Skeletal muscle cell (primary cell): ENCODE results near the gene SUN1.
"Not testable (repeated sequence)": the region's sequence is repeated elsewhere in the genome, so short reads cannot be mapped to it uniquely, and the experiment has no call there.

ENCODE experiments used
- DNase-seq: peaks from one replicate; pipeline ENCODE4 v3.0.0-alpha.2; 2010; ENCODE audit warnings: low read depth
- H3K4me3 ChIP-seq: 2 replicates; pipeline ENCODE4 v1.5.1; 2011; ENCODE audit warnings: low read depth, mild to moderate bottlenecking, control low read depth, low read length, moderate library complexity

SUN1 gene

DNA sequence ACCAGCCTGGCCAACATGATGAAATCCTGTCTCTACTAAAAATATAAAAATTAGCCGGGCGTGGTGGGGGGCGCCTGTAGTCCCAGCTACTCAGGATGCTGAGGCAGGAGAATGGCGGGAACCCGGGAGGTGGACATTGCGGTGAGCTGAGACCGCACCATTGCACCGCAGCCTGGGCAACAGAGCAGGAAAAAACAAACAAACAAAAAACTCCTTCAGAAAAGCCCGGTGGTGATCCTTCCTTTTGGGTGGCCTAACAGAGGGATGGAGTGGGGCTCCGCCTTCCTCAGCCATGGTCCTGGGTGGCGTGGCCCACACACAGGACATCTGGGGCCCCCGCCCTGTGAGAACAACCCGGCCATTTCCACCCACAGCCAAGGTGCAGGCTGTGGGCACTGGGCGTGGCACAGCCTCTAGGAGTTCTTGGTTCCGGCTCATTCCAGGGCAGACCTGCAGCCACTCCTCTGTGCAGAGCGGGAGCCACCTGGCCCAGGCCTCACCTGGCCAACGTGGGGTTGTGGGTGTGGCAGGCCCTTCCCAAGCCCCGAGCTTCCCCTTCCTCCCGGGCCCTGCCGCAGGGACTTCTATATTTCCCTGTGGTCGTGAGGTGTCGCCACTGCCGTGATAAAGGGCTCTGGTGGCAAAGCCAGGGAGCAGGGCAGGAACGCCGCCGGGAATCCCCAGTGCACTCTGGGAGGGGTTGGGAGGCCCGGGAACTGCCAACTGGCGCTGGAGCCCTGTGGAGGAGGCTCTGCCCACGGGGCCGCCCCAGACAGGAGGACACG lies 81.7 kb downstream of the SUN1 start:
- DNase-seq: no peak
- H3K4me3 ChIP-seq: no peak overlapping the region

DNA sequence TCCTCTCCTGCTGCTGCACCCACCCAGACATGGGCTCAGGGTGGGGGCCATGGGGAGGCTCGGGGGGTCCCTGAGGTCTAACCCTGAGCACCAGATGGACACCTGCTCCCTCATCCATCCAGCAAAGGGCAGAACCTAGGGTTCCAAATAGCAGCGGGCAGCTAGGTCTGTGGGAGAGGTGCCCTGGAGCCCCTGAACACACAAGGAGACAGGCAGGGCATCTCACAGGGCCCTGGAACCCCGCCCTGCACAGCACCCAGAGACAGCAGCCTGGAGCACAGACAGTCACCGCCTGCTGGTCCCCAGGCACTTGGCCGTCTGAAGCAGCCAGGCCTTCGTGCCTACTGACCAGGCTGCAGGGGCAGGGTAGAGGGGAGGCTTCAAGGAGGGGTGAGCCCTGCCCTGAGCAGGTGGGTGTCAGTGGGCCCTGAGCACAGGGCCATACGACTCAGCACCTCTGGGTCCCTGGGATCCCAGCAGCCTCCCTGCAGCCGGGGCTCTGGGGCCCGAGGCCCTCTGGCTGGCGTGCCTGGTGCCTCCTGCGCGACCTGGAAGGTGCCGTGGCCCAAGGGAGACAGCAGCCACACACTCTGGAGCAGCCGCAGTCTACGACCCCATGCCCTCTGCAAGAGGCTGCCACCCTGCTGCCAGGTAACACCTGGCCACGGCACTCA lies 82.4 kb downstream of the SUN1 start:
- no peak for DNase-seq
- H3K4me3 ChIP-seq: no peak overlapping the region

DNA sequence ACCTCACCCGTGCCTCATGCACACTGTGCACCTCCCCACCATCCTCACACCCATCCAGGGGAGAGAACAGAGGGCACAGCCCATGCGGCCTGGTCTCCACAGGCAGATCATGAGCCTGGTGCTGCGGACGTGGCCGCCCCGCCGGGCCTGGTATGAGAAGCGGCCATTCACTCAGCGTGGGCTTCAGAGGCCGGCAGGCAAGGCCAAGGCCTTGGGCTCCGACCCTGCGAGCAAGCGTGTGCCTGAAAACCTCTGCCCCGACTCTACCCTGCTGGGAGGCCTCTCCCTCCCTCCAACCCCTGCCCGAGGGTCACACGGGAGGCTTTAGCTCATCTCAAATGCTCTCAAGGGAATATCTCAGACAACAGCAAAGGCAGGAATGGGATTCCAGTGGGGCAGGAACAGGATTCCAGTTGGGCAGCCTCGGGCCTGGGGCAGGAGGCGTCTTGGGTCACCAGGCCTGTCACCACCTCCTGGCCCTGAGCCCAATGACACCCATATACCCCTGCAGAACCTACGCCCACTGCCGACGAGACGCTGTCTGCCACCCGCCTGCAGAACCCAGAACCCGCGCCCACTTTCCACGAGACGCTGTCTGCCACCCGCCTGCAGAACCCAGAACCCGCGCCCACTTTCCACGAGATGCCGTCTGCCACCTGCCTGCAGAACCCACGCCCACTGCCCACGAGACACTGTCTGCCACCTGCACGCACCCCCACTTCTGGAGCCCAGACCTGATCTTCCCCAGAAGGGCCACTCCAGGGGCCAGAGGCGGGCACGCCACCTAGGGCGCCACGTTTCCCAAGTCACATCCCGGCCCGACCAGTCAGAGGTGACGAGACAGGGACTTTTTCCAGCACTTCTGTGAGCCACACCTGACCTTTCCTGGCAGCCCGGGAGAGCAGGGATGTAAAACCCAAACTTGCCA lies 83.3 kb downstream of the SUN1 start:
- no peak for DNase-seq
- no peak overlapping the region for H3K4me3 ChIP-seq

DNA sequence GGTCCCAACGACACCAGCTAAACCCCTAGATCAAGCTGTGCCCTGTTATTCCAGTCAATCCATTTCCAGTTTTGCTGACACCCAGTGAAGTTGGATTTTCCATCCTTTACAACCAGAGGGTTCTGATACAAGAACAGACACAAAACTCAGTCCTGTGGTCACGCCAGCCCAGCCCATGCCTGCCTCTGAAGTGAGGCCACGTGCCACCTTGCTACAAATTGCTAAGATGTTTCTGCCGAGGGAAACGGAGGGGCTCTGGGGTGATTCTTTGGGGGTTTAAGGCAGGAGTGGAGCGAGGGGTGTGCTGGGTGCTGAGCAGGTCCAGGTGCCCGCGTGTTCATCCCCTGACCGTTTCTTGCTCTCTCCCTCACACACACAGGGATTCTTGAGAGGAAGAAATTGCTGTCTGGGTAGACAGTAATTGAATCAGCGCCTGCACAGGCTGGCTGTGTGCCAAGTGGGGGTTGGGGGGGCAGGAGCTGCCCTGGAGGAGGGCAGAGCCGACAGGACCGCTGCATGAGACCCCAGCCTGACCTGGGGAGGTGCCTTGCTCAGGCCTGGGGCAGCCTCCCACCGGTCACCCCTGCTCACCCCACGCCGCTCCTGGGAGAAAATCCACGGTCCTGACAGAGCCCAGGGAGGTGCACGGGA lies 84.1 kb downstream of the SUN1 start:
- DNase-seq: no peak

DNA sequence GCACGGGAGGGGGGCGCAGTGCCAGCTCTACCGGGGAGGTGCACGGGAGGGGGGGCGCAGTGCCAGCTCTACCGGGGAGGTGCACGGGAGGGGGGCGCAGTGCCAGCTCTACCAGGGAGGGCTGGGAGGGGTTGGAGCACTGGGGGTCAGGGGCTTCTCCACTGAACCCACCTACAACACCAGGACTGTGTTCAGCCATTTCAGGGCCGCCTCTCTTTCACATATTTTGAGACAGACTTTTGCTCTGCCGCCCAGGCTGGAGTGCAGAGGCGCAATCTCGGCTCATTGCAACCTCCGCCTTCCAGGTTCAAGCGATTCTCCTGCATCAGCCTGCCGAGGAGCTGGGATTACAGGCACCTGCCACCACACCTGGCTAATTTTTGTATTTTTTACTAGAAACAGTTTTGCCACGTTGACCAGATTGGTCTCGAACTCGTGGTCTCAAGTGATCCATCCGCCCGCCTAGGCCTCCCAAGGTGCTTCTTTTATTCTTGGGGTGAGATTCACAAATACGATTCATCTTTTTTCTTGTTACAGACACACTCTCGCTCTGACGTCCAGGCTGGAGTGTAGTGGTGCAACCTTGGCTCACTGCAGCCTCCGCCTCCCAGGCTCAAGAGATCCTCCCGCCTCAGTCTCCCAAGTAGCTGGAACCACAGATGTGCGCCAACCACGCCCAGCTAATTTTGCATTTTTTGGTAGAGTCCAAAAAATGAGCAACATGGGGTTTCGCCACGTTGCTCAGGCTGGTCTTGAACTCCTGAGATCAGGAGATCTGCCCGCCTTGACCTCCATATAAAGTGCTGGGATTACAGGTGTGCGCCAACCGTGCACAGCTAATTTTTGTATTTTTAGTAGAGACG lies 85.2 kb downstream of the SUN1 start:
- H3K4me3 ChIP-seq: no peak overlapping the region
- no peak for DNase-seq

More for the DNA sequence above, 84.1 kb downstream of the SUN1 start:
- no peak overlapping the region for H3K4me3 ChIP-seq

DNA sequence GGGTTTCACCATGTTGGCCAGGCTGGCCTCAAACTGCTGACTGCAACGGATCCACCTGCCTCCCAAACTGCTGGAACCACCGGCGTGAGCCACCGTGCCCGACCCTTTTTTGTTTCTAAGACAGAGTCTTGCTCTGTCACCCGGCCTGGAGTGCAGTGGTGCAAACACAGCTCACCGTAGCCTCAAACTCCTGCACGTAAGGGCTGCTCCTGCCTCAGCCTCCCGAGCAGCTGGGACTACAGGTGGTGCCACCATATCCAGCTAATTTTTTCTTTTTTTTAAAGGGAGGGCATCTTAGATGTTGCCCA lies 85.8 kb downstream of the SUN1 start:
- no peak overlapping the region for H3K4me3 ChIP-seq
- no peak for DNase-seq

DNA sequence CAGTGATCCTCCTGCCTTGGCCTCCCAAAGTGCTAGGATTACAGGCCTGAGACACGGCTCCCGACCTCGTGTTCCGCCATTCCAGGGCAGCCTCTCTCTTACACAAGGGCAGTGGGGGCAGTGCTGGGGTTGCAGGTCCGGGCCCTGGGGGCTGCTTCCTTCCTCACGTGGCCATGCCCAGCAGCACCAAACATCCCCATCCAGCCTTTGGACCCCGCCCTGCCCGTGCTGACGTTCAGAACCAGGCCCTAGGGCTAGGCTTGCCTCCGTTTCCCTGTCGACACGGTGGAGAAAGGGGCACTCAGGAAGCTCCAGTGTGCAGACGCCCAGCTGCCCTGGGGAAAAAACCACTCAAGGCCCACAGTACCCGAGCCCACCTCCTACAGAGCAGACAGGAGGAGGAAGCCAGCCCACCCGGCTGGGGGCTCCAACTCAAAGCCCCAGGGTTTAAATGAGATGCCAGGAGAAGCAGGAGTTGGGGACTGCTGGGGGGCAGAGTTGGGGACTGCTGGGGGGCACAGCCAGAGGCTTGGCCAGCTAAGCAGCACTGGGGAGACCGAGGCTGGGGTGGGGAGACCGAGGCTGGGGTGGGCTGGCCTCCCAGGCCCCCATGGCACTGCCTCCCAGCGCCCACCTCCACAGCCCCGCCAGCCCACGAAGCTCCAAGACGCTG lies 86.3 kb downstream of the SUN1 start:
- DNase-seq: no peak
- no peak overlapping the region for H3K4me3 ChIP-seq

DNA sequence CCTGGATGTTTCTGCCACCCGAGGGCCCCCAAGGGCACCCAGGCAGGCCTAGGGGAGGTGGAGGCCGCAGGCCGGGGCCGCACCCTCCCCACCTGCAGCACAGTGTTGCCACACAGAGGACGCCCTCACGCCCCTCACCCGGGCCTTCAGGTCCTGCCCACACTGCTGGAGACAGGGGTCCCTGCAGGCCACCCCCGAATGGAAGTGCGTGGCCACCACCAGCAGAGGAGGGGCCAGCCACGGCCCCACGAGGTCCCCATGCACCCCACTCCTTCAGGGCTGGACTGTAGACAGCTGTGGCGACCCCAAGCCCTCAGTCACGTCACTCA lies 86.8 kb downstream of the SUN1 start:
- DNase-seq: no peak
- no peak overlapping the region for H3K4me3 ChIP-seq

DNA sequence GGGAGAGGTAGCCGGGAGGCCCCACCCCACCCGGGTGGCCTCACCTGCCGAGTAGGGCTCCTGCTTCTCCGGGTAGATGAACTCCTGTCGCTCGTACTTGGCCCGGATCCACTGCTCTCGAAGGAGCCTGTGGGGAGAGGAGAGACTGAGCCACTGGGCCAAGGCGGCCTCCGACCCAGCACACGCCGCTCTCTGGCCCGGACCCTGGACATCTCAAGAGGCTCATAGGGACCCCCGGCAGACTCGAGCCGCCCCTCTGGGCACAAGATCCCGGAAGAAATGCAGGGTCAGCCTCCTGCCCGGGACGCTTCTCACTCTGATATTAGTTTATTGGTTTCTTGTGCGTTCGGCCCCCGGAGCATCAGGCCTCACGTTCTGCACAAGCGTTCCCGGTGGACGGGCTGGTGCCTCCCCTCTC lies 87.7 kb downstream of the SUN1 start:
- H3K4me3 ChIP-seq: no peak overlapping the region
- DNase-seq: no peak

DNA sequence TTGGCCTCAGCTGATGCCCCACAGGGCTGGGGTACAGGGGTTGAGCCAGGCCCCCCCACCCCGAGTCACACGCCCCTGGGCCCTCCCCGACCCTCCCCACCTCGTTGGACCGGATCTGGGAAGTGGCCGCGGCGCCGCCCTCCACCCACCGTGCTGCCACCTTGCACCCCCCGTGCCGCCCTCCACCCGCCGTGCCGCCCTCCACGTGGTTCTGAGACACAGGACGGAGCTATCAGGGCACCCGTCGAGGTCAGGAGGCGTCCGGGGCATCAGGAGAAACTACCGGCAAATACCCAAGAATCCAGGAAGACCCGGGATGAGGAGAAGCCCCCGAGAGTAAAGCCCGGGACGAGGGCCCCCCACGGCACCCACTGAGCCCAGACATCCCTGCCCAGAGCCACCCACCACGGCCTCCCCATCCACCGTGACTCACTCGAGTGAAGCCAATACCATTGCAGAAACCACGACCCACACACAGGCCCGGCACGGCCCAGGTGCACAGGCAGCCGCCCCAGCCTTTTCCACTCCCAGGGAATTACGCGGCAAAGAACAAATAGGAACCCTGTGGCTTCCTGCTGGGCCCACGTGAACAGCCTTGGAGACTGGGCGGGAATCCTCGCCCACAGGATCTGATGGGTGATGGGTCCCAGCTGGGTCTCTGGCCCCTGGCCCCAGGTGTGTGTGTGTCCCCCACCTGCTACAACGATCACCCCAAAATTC lies 88.2 kb downstream of the SUN1 start:
- no peak overlapping the region for H3K4me3 ChIP-seq
- no peak for DNase-seq

DNA sequence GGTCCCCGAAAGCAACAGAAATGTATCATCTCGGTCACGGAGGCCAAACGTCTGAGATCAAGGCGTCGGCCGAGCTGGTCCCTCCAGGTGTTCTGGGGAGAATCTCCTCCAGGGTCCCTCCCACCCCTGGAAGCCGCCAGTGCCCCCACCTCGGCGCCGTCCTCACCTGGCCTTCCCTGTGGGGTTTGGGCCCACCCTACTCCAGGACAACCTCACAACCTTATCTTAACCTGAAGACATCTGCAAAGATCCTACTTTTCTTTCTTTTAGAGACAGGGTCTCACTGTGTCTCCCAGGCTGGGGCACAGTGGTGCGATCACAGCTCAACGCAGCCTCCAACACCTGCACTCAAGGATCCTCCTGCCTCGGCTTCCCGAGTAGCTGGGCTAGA lies 88.8 kb downstream of the SUN1 start:
- H3K4me3 ChIP-seq: no peak overlapping the region
- DNase-seq: no peak

DNA sequence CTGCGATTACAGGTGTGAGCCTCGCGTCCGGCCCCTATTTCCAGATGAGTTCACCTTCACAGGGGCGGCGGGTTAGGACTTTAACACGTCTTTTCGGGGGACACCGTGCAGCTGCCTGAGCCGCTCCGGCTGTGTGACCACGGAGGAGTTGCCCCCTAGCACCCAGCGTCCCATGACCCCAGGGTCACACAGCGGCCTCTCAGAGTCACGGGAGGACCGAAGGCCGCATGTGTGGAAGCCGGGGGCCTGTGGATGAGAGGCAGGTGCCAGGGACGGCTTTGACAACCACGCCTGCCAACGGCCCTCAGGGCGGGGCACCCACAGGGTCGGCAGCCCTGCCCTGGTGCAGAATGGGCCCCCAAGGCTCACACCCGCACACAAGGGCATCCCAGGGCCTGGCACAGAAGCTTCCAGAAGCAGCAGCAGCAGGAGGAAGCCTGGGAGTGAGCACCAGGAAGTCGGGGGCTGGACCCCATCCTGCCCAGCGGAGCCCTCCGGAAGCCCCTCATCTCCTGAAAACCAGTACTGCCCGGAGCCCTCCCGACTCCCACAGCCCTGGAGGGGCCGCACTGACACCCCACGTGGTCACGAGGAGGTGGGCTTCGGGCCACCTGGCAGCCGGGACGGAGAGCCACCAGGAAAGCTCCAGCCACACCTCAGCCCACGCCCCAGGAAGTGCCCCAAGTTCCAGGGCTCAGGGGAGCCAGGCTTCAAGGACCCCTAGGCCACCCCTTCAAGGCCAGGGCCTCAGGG lies 89.5 kb downstream of the SUN1 start:
- no peak for DNase-seq
- no peak overlapping the region for H3K4me3 ChIP-seq

DNA sequence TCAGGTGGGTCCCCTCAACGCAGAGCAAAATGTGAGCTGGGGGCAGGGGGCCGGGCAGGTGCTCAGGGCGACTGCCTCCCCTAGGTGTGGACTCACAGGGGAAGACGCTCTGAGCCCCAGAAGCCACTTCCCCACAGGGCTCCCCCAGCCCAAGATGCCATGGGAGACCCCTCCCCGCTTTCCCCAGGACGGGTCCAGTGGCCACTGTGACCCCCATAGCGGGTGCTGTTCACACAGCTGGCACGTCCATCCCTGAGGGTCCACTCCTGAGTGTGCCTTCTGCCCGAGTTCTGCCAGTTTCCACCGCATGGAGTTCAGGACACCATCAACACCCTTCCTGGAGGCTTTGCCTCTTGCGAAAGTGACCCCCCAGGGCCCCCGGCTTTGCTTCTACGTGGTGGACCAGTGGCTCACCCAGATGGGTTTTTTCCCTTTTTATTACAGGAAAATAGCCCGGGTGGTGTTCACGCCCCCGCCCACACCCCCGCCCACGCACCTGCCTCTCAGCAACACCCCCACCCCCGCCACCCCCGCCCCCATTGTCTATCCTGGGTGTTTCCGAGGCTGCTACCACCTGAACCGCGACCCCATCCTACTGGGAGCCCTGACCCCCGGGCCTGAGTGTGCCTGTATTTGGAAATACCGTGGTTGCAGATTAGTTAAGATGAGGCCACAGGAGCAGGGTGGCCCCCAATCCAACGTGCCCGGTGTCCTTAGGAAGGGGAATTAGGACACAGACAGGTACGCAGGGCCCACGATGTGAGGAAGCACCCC lies 90.2 kb downstream of the SUN1 start:
- no peak overlapping the region for H3K4me3 ChIP-seq

DNA sequence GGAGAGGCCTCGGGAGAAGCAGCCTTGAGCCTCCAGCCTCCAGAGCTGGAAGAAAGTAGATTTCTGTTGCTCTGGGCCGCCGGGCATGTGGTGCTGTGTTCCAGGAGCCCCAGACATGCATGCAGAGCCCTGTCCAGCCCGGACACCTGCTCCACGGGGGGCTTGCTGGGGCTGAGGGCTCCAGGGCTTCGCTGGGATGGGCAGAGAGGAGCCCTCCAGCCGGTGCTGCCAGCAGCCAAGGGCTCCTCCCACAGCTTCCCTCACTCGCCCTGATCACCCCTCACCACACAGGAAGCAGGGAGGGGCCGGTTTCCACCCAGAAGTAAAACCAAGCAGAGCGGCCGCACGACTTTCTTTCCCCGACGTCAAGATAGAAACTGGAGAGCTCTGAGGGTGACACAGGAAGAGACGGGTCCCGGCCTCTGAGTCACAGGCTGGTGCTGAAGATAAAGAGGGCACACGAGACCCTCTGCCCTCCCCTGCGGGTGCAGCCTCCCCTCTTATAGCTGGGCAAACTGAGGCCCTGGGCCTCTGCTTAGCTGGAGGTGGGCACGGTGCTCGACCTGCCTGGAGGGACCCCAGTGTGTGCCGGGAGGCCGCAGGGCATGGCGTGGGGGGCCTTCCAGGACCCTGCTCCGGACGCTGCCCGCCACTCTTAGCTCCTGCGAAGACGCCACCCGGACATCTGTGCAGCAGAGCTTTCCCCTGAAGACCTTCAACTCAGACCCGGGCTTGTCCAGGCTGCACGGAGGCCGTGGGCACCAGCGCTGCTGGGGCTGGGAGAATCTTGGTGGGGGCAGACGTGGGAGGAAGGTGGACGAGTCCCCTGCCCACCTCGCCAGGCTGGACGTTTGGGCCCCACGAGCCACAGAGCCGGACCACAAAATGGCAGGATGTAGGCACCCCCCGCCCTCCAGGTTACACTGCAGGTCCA lies 91.1 kb downstream of the SUN1 start:
- DNase-seq: no peak
- H3K4me3 ChIP-seq: no peak overlapping the region

More for the DNA sequence above, 90.2 kb downstream of the SUN1 start:
- no peak for DNase-seq

DNA sequence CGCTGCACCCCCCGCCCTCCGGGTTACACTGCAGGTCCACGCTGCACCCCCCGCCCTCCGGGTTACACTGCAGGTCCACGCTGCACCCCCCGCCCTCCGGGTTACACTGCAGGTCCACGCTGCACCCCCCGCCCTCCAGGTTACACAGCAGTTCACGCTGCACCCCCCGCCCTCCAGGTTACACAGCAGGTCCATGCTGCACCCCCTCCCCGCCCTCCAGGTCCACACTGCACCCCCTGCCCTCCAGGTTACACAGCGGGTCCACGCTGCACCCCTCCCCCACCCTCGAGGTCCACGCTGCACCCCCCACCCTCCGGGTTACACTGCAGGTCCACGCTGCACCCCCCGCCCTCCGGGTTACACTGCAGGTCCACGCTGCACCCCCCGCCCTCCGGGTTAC lies 91.8 kb downstream of the SUN1 start:
- not testable (repeated sequence) for H3K4me3 ChIP-seq, DNase-seq
